GM23248 (cell line): ENCODE data around the gene LMCD1. TPM values are rescaled to one million over a fixed set of nuclear protein-coding genes. Genes with fewer than 3 reads are reported as not detected.

Experiments
- DNase-seq: peaks from one replicate; pipeline ENCODE4 v3.0.0-alpha.2; 2015
- H2AFZ ChIP-seq: fragments of 200-600 bp; sonication (generic); 2 replicates; pipeline ENCODE4 v1.6.1; 2016; ENCODE audit warnings: antibody characterized with exemption
- H3F3A ChIP-seq: fragments of 200-600 bp; sonication (generic); 2 replicates; pipeline ENCODE4 v1.6.1; 2016; ENCODE audit warnings: mild to moderate bottlenecking, antibody characterized with exemption, mixed run types; ENCODE audit not compliant: insufficient read depth
- H3K27ac ChIP-seq: fragments of 200-600 bp; sonication (generic); 2 replicates; pipeline ENCODE4 v1.5.1; 2016; ENCODE audit warnings: mild to moderate bottlenecking
- H3K27me3 ChIP-seq: fragments of 200-600 bp; sonication (generic); replicated peaks from 2 replicates; pipeline ENCODE4 v1.6.1; 2016; ENCODE audit warnings: mild to moderate bottlenecking; ENCODE audit not compliant: insufficient read depth
- H3K36me3 ChIP-seq: fragments of 200-600 bp; sonication (generic); 2 replicates; pipeline ENCODE4 v1.6.1; 2016; ENCODE audit warnings: low read depth, mild to moderate bottlenecking
- H3K4me1 ChIP-seq: fragments of 200-600 bp; sonication (generic); 2 replicates; pipeline ENCODE4 v1.6.1; 2016; ENCODE audit warnings: mild to moderate bottlenecking; ENCODE audit not compliant: insufficient read depth
- H3K4me2 ChIP-seq: fragments of 200-600 bp; sonication (generic); one replicate; pipeline ENCODE4 v1.6.1; 2016; ENCODE audit warnings: mild to moderate bottlenecking; ENCODE audit not compliant: unreplicated experiment
- H3K4me3 ChIP-seq: fragments of 200-600 bp; sonication (generic); 2 replicates; pipeline ENCODE4 v1.5.1; 2016; ENCODE audit warnings: mild to moderate bottlenecking
- H3K79me2 ChIP-seq: fragments of 200-600 bp; sonication (generic); 2 replicates; pipeline ENCODE4 v1.6.1; 2016; ENCODE audit warnings: mild to moderate bottlenecking; ENCODE audit not compliant: insufficient read depth
- H3K9ac ChIP-seq: fragments of 200-600 bp; sonication (generic); 2 replicates; pipeline ENCODE4 v1.6.1; 2016; ENCODE audit warnings: mild to moderate bottlenecking
- H3K9me2 ChIP-seq: fragments of 200-600 bp; sonication (generic); 2 replicates; pipeline ENCODE4 v1.6.1; 2016; ENCODE audit warnings: mixed run types, mild to moderate bottlenecking, moderate library complexity; ENCODE audit not compliant: insufficient read depth
- H3K9me3 ChIP-seq: fragments of 200-600 bp; sonication (generic); one replicate; pipeline ENCODE4 v1.6.1; 2017; ENCODE audit warnings: low read depth
- H4K20me1 ChIP-seq: fragments of 200-600 bp; sonication (generic); 2 replicates; pipeline ENCODE4 v1.6.0; 2016; ENCODE audit not compliant: insufficient read depth
- EZH2 ChIP-seq: fragments of 200-600 bp; sonication (generic); IDR thresholded peaks from 2 replicates; pipeline ENCODE4 v1.6.1; 2018; ENCODE audit warnings: antibody characterized with exemption, mild to moderate bottlenecking; ENCODE audit not compliant: insufficient read depth, poor library complexity, severe bottlenecking
- EZH2phosphoT487 ChIP-seq: fragments of 200-600 bp; sonication (generic); IDR thresholded peaks from 2 replicates; pipeline ENCODE4 v1.6.1; 2018; ENCODE audit warnings: antibody characterized with exemption, moderate library complexity, mild to moderate bottlenecking, low read depth; ENCODE audit not compliant: insufficient read depth
- WGBS, 2 experiments: methylation state at CpG; one replicate each; pipeline ENCODE4 v1.1.6; 2015 to 2017; ENCODE audit warnings: low lambda C conversion rate in 2 of 2, low coverage in 1 of 2; ENCODE audit errors: missing lambda C conversion rate in 2 of 2; 5-methylcytosine and 5-hydroxymethylcytosine counted together
- in situ Hi-C: fragments of 300-500 bp; cut with MboI; formaldehyde crosslinking; loops from 2 replicates; pipeline ENCODE4 v1.15.0; 2020
- polyA plus RNA-seq: library from polyadenylated mRNA; unstranded; fragments of >200 nt; fragmentation: Nextera tagmentation; extraction: Ambion mirVana; gene quantifications from 2 replicates; pipeline ENCODE4 v1.2.1, GENCODE V29; 2016
- total RNA-seq: library from RNA; depleted of rRNA; stranded (reverse); fragments of >200 nt; shearing (Covaris generic); gene quantifications from 2 replicates; pipeline ENCODE4 v1.2.3, GENCODE V29; 2014

Gene LMCD1
- total and polyA plus RNA-seq, 2 experiments from 2014 or later, result 187 to 259 TPM

DNA sequence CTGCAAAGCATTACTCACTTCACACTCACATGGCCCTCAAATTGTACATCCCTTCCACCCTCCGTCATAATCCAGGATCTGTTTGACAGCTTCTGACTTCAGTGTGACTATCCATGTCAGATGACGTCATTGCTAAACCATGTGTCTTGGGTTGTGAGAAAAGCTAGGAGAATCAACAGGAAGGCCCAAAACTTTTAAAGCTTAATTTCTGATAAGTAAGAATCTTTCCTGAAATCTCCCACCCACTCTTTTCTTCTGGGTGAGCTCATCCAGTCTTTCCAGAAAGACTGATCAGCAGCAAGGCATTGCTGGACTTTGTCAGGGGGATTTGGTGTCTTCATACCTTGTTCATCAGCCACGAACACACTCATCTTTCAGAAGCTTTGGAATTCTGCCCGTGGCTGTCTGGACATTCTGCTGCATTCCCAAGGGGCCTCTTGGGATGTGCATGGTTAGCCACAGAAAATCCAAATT lies 11.5 kb upstream of the LMCD1 start:
- Histone ChIP-seq H3K79me2 (no peaks in the 10 kb centered on the region), H3K27ac (peak overlapping the region; percentile 88), H3K4me3 (no peak overlapping the region), H4K20me1 (no peaks in the 10 kb centered on the region), H3K9ac (peak overlapping the region; percentile 50), H3K4me1 (peaks cover 49% of the 10 kb centered on the region), H2AFZ (no peak overlapping the region), H3K9me3 (no peaks in the 10 kb centered on the region), H3K27me3 (no peaks in the 10 kb centered on the region), H3K36me3 (no peaks in the 10 kb centered on the region), H3K9me2 (no peaks in the 10 kb centered on the region), H3F3A (peaks cover 28% of the 10 kb centered on the region), H3K4me2 (peak overlapping the region; percentile 36)
- WGBS, 2 experiments, result 0 to 1% methylated on average over 4 of the region's 4 CpGs
- in situ Hi-C loops, result no loop called here
- TF ChIP-seq EZH2, result no peak
- TF ChIP-seq EZH2phosphoT487, result peak; percentile 95
- peak; percentile 100 for DNase-seq

DNA sequence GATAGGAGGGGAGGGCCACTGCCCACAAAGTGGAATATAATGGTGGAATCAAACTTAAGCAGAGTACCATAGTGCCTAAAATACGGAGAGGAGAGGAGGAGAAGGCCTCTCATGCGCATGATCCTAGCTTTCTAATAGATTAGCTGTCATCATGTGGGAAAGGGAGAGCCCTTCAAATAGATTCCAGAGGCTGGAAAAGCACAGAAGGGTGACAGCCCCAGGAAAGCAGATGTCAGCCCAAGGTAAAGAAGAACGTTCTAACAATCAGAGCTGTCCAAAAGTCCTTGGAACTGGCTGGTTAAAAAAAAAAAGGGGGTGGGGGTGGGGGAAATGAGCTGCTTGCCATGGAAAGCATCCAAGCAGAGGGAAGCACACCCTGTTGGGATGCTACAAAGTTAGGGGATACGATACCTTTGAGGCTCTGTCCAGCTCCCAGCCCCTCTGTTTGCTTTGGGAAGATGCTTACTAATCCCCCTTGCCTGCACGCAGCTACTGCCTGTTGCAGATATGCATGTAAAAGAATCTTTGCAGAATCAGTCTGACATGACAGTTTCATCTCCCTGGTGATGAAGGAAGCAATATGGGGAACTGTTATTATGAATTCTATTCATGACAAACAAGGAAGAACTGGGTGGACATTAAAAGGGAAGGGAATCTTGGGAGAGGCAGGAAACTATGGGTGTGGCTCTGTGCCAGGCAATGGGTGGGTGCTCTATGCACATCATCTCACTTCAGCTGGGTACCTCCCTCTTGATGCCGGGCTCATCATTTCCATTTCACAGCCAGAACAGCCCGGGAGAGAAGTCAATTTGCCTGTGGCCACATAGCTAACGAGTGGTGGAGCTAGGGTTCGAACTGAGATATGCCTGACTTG lies 10.1 kb upstream of the LMCD1 start:
- H3K9ac ChIP-seq, result no peak overlapping the region
- peaks cover 28% of the 10 kb centered on the region for H3F3A ChIP-seq
- H3K79me2 ChIP-seq, result no peaks in the 10 kb centered on the region
- H3K9me3 ChIP-seq, result no peaks in the 10 kb centered on the region
- no peaks in the 10 kb centered on the region for H4K20me1 ChIP-seq
- peak; percentile 39 for DNase-seq
- H3K9me2 ChIP-seq, result no peaks in the 10 kb centered on the region
- H2AFZ ChIP-seq, result no peak overlapping the region
- peak overlapping the region; percentile 19 for H3K4me2 ChIP-seq
- no peaks in the 10 kb centered on the region for H3K36me3 ChIP-seq
- peaks cover 49% of the 10 kb centered on the region for H3K4me1 ChIP-seq
- no peaks in the 10 kb centered on the region for H3K27me3 ChIP-seq
- TF ChIP-seq EZH2phosphoT487 (no peak), EZH2 (no peak)
- in situ Hi-C loops, result no loop called here
- H3K27ac ChIP-seq, result peak overlapping the region; percentile 88; the same call in 1 of the 2 replicates
- H3K4me3 ChIP-seq, result no peak overlapping the region
- 53 to 68% methylated on average over 9 of the region's 9 CpGs for WGBS, 2 experiments

DNA sequence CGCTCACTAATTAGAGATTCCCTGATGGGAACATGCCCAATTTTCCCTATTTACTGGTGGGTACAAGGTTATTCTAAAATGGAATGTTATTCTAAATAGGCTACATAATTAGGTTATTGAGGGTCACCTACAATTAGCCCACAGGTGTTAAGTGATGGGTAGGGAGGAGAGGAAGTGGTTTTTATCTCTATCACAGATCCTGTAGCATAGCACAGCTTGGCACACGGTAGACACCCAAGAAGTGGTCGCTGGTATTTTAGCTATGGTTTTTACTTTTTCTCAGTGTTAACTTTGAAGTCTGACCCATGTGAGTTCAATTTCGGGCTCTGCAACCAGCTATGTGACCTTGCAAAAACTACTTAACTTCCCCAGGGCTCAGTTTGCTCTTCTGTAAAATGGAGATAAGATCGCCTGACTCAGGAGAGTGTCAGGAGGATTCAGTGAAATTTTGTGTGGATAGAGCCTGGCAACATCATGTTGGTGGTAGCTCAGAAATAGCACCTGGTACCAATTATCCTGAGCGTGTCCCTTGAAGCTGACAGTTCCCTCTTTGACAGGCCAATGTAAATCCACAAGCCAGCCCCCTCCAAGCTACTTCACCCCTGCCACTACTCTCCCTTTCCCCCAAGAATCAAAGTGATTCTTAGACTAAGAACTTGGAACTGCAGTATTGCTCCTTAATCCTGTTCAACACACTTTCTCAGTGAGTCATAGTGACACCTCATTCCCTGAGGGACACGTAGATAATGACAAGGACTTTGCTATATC lies 8.7 kb upstream of the LMCD1 start:
- peak; percentile 74 for DNase-seq
- Histone ChIP-seq H4K20me1 (no peaks in the 10 kb centered on the region), H3K27ac (peak overlapping the region; percentile 24; the same call in 1 of the 2 replicates), H3K36me3 (no peaks in the 10 kb centered on the region), H3K27me3 (no peaks in the 10 kb centered on the region), H3F3A (peaks cover 35% of the 10 kb centered on the region), H3K79me2 (no peaks in the 10 kb centered on the region), H3K4me2 (peak overlapping the region; percentile 26), H3K9ac (peak overlapping the region; percentile 35; the same call in 1 of the 2 replicates), H3K4me1 (peaks cover 49% of the 10 kb centered on the region), H3K9me2 (no peaks in the 10 kb centered on the region), H2AFZ (no peak overlapping the region), H3K4me3 (no peak overlapping the region), H3K9me3 (no peaks in the 10 kb centered on the region)
- TF ChIP-seq EZH2phosphoT487, result no peak
- in situ Hi-C loops, result no loop called here
- WGBS, 2 experiments, result 65 to 69% methylated on average over 7 of the region's 7 CpGs

DNA sequence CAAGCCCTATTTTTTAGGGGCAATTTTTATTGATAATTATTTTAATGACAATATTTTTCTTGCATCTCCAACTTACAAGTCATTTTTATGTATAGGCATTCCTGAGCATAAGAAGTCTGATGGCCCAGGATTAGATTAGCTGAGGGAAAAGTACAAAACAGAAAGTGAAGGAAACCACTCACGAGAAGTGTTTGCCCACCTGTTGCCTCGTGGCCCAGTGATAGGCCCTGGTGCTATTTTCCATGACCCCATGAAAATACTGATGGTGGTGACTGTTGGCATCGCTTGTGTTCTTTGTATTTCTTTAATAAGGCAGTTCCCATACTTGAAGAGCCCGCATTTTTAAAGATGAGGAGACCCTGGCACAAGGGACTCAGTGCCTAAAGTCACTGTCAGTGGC lies 7.9 kb upstream of the LMCD1 start:
- H3K27ac ChIP-seq, result no peak overlapping the region; the same call in 1 of the 2 replicates
- 87 to 90% methylated on average over 4 of the region's 4 CpGs for WGBS, 2 experiments
- H2AFZ ChIP-seq, result no peak overlapping the region
- no peaks in the 10 kb centered on the region for H3K9me2 ChIP-seq
- DNase-seq, result no peak
- no peak overlapping the region for H3K4me2 ChIP-seq
- H3K9ac ChIP-seq, result no peak overlapping the region
- H3F3A ChIP-seq, result peaks cover 42% of the 10 kb centered on the region
- in situ Hi-C loops, result no loop called here
- peaks cover 45% of the 10 kb centered on the region for H3K4me1 ChIP-seq
- no peaks in the 10 kb centered on the region for H4K20me1 ChIP-seq
- no peak overlapping the region for H3K4me3 ChIP-seq
- H3K27me3 ChIP-seq, result no peaks in the 10 kb centered on the region
- TF ChIP-seq EZH2 (no peak), EZH2phosphoT487 (no peak)
- H3K36me3 ChIP-seq, result no peaks in the 10 kb centered on the region
- H3K9me3 ChIP-seq, result no peaks in the 10 kb centered on the region
- H3K79me2 ChIP-seq, result no peaks in the 10 kb centered on the region
